ENCODE measurements around the gene DRP2. TPM values are rescaled to one million over a fixed set of nuclear protein-coding genes. Genes with fewer than 3 reads are reported as not detected.
A peak's percentile ranks its signal among the peaks of the same experiment; 100 is the strongest.

The DRP2 gene
- total RNA-seq, 2 donors from 2014 or later: 0.14 to 0.99 TPM

- H3K36me3 ChIP-seq: no peaks in the 10 kb centered on the region
- H3K27me3 ChIP-seq (replicated peaks; ENCODE audit: insufficient read depth): no peaks in the 10 kb centered on the region
- H3K9me3 ChIP-seq: no peaks in the 10 kb centered on the region
- ATAC-seq (ENCODE audit: insufficient number of reproducible peaks, low FRiP score, low read depth) (no peak), DNase-seq (ENCODE audit: low spot score) (no peak)
- no peaks in the 10 kb centered on the region for H3K4me1 ChIP-seq (ENCODE audit: control insufficient read depth in 1 of 2, low read depth in 2 of 2)
- H3K4me3 ChIP-seq: peak overlapping the region; percentile 65
- no peak for TF ChIP-seq CTCF (IDR thresholded peaks at IDR 0.05)
- peak overlapping the region; percentile 38 to 72 for H3K27ac ChIP-seq
Measured at GRCh38 chrX:101191217-101191750, 28.3 kb upstream of the DRP2 start.

- H3K4me1 ChIP-seq (ENCODE audit: control insufficient read depth in 1 of 2, low read depth in 2 of 2): no peaks in the 10 kb centered on the region
- no peaks in the 10 kb centered on the region for H3K36me3 ChIP-seq
- no peaks in the 10 kb centered on the region for H3K27me3 ChIP-seq (replicated peaks; ENCODE audit: insufficient read depth)
- DNase-seq (ENCODE audit: low spot score) (no peak), ATAC-seq (ENCODE audit: insufficient number of reproducible peaks, low FRiP score, low read depth) (no peak)
- H3K4me3 ChIP-seq: no peak overlapping the region
- H3K9me3 ChIP-seq: no peaks in the 10 kb centered on the region
- H3K27ac ChIP-seq: no peak overlapping the region
- TF ChIP-seq CTCF (IDR thresholded peaks at IDR 0.05): no peak
Measured at GRCh38 chrX:101195442-101196173, 24.0 kb upstream of the DRP2 start.

- no peak for DNase-seq (ENCODE audit: low spot score)
- Histone ChIP-seq H3K36me3 (no peaks in the 10 kb centered on the region), H3K4me1 (ENCODE audit: control insufficient read depth in 1 of 2, low read depth in 2 of 2) (peaks cover 0 to 9% of the 10 kb centered on the region in 2 donors), H3K4me3 (no peak overlapping the region), H3K9me3 (no peaks in the 10 kb centered on the region), H3K27ac (peak overlapping the region in 1 of 2 donors; percentile 52), H3K27me3 (replicated peaks; ENCODE audit: insufficient read depth) (no peaks in the 10 kb centered on the region)
- ATAC-seq (ENCODE audit: insufficient number of reproducible peaks, low FRiP score, low read depth): no peak
- no peak for TF ChIP-seq CTCF (IDR thresholded peaks at IDR 0.05)
Measured at GRCh38 chrX:101203761-101204351, 15.7 kb upstream of the DRP2 start.

GRCh38 chrX:101206471-101206870, 13.1 kb upstream of the DRP2 start:
- H3K4me1 ChIP-seq (ENCODE audit: control insufficient read depth in 1 of 2, low read depth in 2 of 2): peaks cover 0 to 9% of the 10 kb centered on the region in 2 donors
- no peaks in the 10 kb centered on the region for H3K36me3 ChIP-seq
- H3K9me3 ChIP-seq: no peaks in the 10 kb centered on the region
- ATAC-seq (ENCODE audit: insufficient number of reproducible peaks, low FRiP score, low read depth): peak; percentile 69
- no peak overlapping the region for H3K27ac ChIP-seq
- TF ChIP-seq CTCF (IDR thresholded peaks at IDR 0.05): peak; percentile 31
- no peaks in the 10 kb centered on the region for H3K27me3 ChIP-seq (replicated peaks; ENCODE audit: insufficient read depth)
- no peak for DNase-seq (ENCODE audit: low spot score)
- no peak overlapping the region for H3K4me3 ChIP-seq

- Histone ChIP-seq H3K27me3 (replicated peaks; ENCODE audit: insufficient read depth) (no peaks in the 10 kb centered on the region), H3K4me3 (no peak overlapping the region), H3K27ac (no peak overlapping the region), H3K9me3 (no peaks in the 10 kb centered on the region), H3K36me3 (no peaks in the 10 kb centered on the region), H3K4me1 (ENCODE audit: control insufficient read depth in 1 of 2, low read depth in 2 of 2) (peaks cover 0 to 3% of the 10 kb centered on the region in 2 donors)
- DNase-seq (ENCODE audit: low spot score) (no peak), ATAC-seq (ENCODE audit: insufficient number of reproducible peaks, low FRiP score, low read depth) (no peak)
- TF ChIP-seq CTCF (IDR thresholded peaks at IDR 0.05): no peak
Measured at GRCh38 chrX:101208152-101208905, 11.3 kb upstream of the DRP2 start.
